K562 (cell line): ENCODE results near the gene ZNF232. TPM values are rescaled to one million over a fixed set of nuclear protein-coding genes. Genes with fewer than 3 reads are reported as not detected.

ENCODE experiments used
- ATAC-seq: fragments of 200-7000 bp; cut with Tn5 transposase; 3 replicates; pipeline ENCODE4 v1.9.1; 2020; ENCODE audit warnings: moderate library complexity
- BruUV-seq: library from RNA; stranded (reverse); fragments of 400-500 nt; replicated peaks from 2 replicates; lab custom pipeline; 2021; lab: Mats Ljungman, UMichigan
- CTCF ChIA-PET: fragments of 300-600 bp; formaldehyde crosslinking; extraction: SDS; loops from one replicate; lab custom pipeline; 2021; ENCODE audit warnings: low intra/inter-chr PET ratio; lab: Yijun Ruan, JAX
- POLR2A ChIA-PET: fragments of 300-600, 350-650 bp; sonication (Branson Sonifier 250); formaldehyde crosslinking; extraction: SDS; loops from one replicate; lab custom pipeline; 2021; ENCODE audit warnings: antibody characterized with exemption, inconsistent platforms; lab: Yijun Ruan, JAX
- DNase-seq, 4 experiments: peaks; one replicate each; pipeline versions ENCODE4 v3.0.0 to v3.0.0-alpha.2; 2011 to 2018; ENCODE audit warnings: low spot score in 3 of 4, mixed read lengths in 3 of 4; ENCODE audit errors: extremely low read depth in 1 of 4
- FAIRE-seq: peaks from 2 replicates; lab custom pipeline; 2011; peaks lifted over from hg19 to GRCh38; lab: Jason Lieb, UNC
- H2AFZ ChIP-seq: 2 replicates; pipeline ENCODE4 v1.6.0; 2011; ENCODE audit warnings: low read depth, low read length, control low read depth, inconsistent platforms
- H3K27ac ChIP-seq: fragments of 200-600 bp; 3 replicates; pipeline ENCODE4 v1.8.0; 2011; ENCODE audit warnings: low read depth, mild to moderate bottlenecking, control low read depth, inconsistent platforms, low read length, moderate library complexity, mixed read lengths; ENCODE audit errors: extremely low read depth
- H3K27me3 ChIP-seq, 2 experiments: fragments of 300-600 bp in 1 of 2; 2 replicates in 1 of 2; 3 replicates in 1 of 2; pipeline versions ENCODE4 v1.6.0 to v1.8.0; 2011; ENCODE audit warnings: inconsistent platforms in 2 of 2, low read length in 2 of 2, mild to moderate bottlenecking in 1 of 2, mixed read lengths in 1 of 2, moderate library complexity in 1 of 2; ENCODE audit not compliant: control insufficient read depth in 2 of 2, insufficient read depth in 2 of 2
- H3K36me3 ChIP-seq: fragments of 300-600 bp; 3 replicates; pipeline ENCODE4 v1.8.0; 2011; ENCODE audit warnings: mild to moderate bottlenecking, low read length, inconsistent platforms; ENCODE audit not compliant: control insufficient read depth, insufficient read depth
- H3K4me1 ChIP-seq, 2 experiments: fragments of 200-600 bp in 1 of 2; replicated peaks in 1 of 2; 2 replicates in 1 of 2; 3 replicates in 1 of 2; pipeline versions ENCODE4 v1.5.1 to v1.8.0; 2011; ENCODE audit warnings: inconsistent platforms in 2 of 2, low read length in 2 of 2, mild to moderate bottlenecking in 1 of 2, mixed read lengths in 1 of 2, moderate library complexity in 1 of 2; ENCODE audit not compliant: control insufficient read depth in 2 of 2, insufficient read depth in 2 of 2
- H3K4me2 ChIP-seq: 2 replicates; pipeline ENCODE4 v1.6.1; 2011; ENCODE audit warnings: low read length, control low read depth, inconsistent platforms, mixed read lengths; ENCODE audit not compliant: insufficient read depth
- H3K4me3 ChIP-seq: fragments of 200-600 bp; sonication (generic), shearing (Covaris generic); 2 replicates; pipeline ENCODE4 v1.5.1; 2016; ENCODE audit warnings: control low read depth, inconsistent platforms
- H3K79me2 ChIP-seq: fragments of 200-600 bp; 3 replicates; pipeline ENCODE4 v1.8.0; 2011; ENCODE audit warnings: low read length, inconsistent platforms; ENCODE audit not compliant: control insufficient read depth, insufficient read depth
- H3K9ac ChIP-seq, 2 experiments: 2 replicates each; pipeline versions ENCODE4 v1.6.0 to v1.6.1; 2011; ENCODE audit warnings: low read depth in 2 of 2, low read length in 2 of 2, control low read depth in 1 of 2, inconsistent platforms in 1 of 2, mild to moderate bottlenecking in 1 of 2, mixed read lengths in 1 of 2; ENCODE audit not compliant: insufficient read depth in 1 of 2
- H3K9me1 ChIP-seq: one replicate; pipeline ENCODE4 v1.6.0; 2011; ENCODE audit warnings: inconsistent platforms, mild to moderate bottlenecking, low read length, moderate library complexity; ENCODE audit not compliant: control insufficient read depth, insufficient read depth
- H3K9me3 ChIP-seq: replicated peaks from 2 replicates; pipeline ENCODE4 v1.5.1; 2011; ENCODE audit warnings: low read depth, low read length, inconsistent platforms; ENCODE audit not compliant: control insufficient read depth, insufficient read depth
- H4K20me1 ChIP-seq: replicated peaks from 2 replicates; pipeline ENCODE4 v1.6.1; 2011; ENCODE audit warnings: low read length, inconsistent platforms, mixed read lengths; ENCODE audit not compliant: control insufficient read depth, insufficient read depth
- KAT8 ChIP-seq: fragments of 450-650 bp; IDR thresholded peaks from 2 replicates; pipeline ENCODE4 v1.6.1; 2016; ENCODE audit warnings: low read depth, mild to moderate bottlenecking
- MYC ChIP-seq, 2 experiments: fragments of 250-450 bp in 1 of 2; sonication (Bioruptor Pico) in 1 of 2; IDR thresholded peaks; 2 replicates each; pipeline versions ENCODE4 v1.5.1 to v1.6.1; 2012 to 2021; ENCODE audit warnings: low read depth in 2 of 2, borderline replicate concordance in 1 of 2, improper control_type of control experiment in 1 of 2, low read length in 1 of 2, mild to moderate bottlenecking in 1 of 2, moderate library complexity in 1 of 2
- SIRT6 ChIP-seq: IDR thresholded peaks from one replicate; pipeline ENCODE4 v1.6.1; 2012; ENCODE audit warnings: low read depth, mild to moderate bottlenecking, control low read depth, inconsistent platforms, low read length, moderate library complexity
- ZBTB17 ChIP-seq: fragments of 450-650 bp; formaldehyde crosslinking; IDR thresholded peaks from 2 replicates; pipeline ENCODE4 v1.4.0; 2020; ENCODE audit warnings: mild to moderate bottlenecking
- ZNF174 ChIP-seq: fragments of 250-450 bp; sonication (Bioruptor Pico); IDR thresholded peaks from 2 replicates; pipeline ENCODE4 v1.4.0; 2020; ENCODE audit warnings: mild to moderate bottlenecking
- ZNF583 ChIP-seq: fragments of 250-450 bp; sonication (Bioruptor Pico); IDR thresholded peaks from 2 replicates; pipeline ENCODE4 v1.4.0; 2020
- WGBS: fragments of 100-300 bp; shearing (Covaris generic); methylation state at CpG from one replicate; pipeline ENCODE4 v1.1.6; 2016; ENCODE audit warnings: low coverage, mixed read lengths; ENCODE audit not compliant: insufficient coverage; ENCODE audit errors: missing lambda C conversion rate; 5-methylcytosine and 5-hydroxymethylcytosine counted together
- in situ Hi-C: fragments of 300-500 bp; cut with MboI; formaldehyde crosslinking; loops from 4 replicates; pipeline ENCODE4 v1.15.0; 2018; ENCODE audit warnings: inconsistent platforms, mixed read lengths
- intact Hi-C: fragments of 100-400 bp; cut with micrococcal nuclease; formaldehyde crosslinking; loops from 2 replicates; pipeline ENCODE4 v1.14.2; 2022
- polyA plus RNA-seq, 8 experiments: library from polyadenylated mRNA; depleted of rRNA in 4 of 8; stranded (reverse) in 5 of 8; unstranded in 3 of 8; fragments of >200 nt; fragmentation: Nextera tagmentation in 2 of 8; fragmentation: Illumina TruSeq in 1 of 8; extraction: Ambion mirVana in 2 of 8; extraction: Trizol in 1 of 8; gene quantifications; 2 replicates each; pipeline versions ENCODE4 v1.2.1 to v1.2.3, GENCODE V29; 2011 to 2014; ENCODE audit warnings: inconsistent platforms in 1 of 8, missing spikeins in 1 of 8
- total RNA-seq, 7 experiments: library from RNA; depleted of rRNA in 6 of 7; stranded (reverse); fragments of >200 nt in 6 of 7; fragmentation: Illumina TruSeq in 2 of 7; extraction: Trizol in 2 of 7; gene quantifications; 2 replicates each; pipeline versions ENCODE4 v1.2.1 to v1.2.3, GENCODE V29; 2011 to 2021; ENCODE audit warnings: low replicate concordance in 1 of 7
- TF ChIP-seq, protein P1 (sequence below): sonication (generic); formaldehyde crosslinking; IDR thresholded peaks from 2 replicates; pipeline ENCODE4 v1.8.1; 2023; ENCODE audit warnings: missing genetic modification reagents, mild to moderate bottlenecking, borderline replicate concordance
- TF ChIP-seq, protein P2 (sequence below): sonication (generic); formaldehyde crosslinking; IDR thresholded peaks from 2 replicates; pipeline ENCODE4 v1.8.0; 2023; ENCODE audit warnings: mild to moderate bottlenecking, missing genetic modification reagents

The ZNF232 gene
- total and polyA plus RNA-seq, 9 of the 15 experiments (the other 6 are each of a cell fraction or from before 2014, with no cell fraction given), result 10.6 to 26.0 (median 13.0) TPM

DNA sequence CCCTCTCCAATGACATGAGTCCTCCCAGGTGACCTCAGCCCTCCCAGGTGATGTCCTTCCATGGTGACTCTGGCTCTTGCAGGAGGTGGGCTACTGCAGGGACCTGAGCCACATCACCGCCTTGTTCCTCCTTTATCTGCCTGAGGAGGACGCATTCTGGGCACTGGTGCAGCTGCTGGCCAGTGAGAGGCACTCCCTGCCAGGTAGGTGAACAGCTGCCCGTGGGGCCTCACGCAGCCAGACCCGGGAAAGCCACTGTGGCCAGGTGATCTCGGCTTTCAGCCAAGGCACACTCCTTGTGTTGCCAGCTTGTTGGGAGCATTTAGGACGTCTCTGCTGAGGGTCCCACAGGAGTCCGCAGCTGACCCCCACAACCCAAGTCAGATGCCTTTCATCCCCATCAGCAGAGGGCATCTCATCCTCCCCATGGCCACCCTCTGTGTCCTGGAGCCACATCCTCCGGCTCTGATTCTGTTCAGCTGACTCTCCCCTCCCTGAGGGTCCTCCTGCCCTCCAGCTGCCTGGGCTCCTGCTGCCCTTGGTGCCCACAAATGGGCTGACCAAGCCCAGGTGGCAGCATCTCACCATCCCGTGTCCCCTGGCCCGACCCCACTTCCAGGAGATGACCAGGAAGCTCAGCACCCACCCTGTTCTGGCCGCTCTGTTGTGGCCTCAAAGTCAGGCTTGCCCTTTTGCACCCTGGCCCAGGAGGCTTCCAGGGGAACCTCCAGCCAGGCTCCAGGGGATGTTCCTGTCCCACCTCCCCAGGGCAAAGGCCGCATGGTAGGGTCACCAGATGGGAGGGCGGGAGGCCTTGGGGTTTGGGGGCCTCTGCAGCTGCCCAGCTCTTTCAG lies 24.3 kb upstream of the ZNF232 start:
- intact Hi-C loops, result no loop called here
- Histone ChIP-seq H3K4me3 (no peak overlapping the region), H3K9ac (no peak overlapping the region), H3K4me1 (no peaks in the 10 kb centered on the region), H3K36me3 (no peaks in the 10 kb centered on the region), H2AFZ (no peak overlapping the region), H3K4me2 (no peak overlapping the region), H3K27me3 (peaks cover 0 to 44% of the 10 kb centered on the region in 2 experiments; a peak in 2 of 5 replicates), H3K27ac (no peak overlapping the region), H3K9me3 (no peaks in the 10 kb centered on the region), H3K9me1 (no peaks in the 10 kb centered on the region), H3K79me2 (no peaks in the 10 kb centered on the region), H4K20me1 (no peaks in the 10 kb centered on the region)
- BruUV-seq, result no TSS peak
- TF ChIP-seq, protein P1, sequence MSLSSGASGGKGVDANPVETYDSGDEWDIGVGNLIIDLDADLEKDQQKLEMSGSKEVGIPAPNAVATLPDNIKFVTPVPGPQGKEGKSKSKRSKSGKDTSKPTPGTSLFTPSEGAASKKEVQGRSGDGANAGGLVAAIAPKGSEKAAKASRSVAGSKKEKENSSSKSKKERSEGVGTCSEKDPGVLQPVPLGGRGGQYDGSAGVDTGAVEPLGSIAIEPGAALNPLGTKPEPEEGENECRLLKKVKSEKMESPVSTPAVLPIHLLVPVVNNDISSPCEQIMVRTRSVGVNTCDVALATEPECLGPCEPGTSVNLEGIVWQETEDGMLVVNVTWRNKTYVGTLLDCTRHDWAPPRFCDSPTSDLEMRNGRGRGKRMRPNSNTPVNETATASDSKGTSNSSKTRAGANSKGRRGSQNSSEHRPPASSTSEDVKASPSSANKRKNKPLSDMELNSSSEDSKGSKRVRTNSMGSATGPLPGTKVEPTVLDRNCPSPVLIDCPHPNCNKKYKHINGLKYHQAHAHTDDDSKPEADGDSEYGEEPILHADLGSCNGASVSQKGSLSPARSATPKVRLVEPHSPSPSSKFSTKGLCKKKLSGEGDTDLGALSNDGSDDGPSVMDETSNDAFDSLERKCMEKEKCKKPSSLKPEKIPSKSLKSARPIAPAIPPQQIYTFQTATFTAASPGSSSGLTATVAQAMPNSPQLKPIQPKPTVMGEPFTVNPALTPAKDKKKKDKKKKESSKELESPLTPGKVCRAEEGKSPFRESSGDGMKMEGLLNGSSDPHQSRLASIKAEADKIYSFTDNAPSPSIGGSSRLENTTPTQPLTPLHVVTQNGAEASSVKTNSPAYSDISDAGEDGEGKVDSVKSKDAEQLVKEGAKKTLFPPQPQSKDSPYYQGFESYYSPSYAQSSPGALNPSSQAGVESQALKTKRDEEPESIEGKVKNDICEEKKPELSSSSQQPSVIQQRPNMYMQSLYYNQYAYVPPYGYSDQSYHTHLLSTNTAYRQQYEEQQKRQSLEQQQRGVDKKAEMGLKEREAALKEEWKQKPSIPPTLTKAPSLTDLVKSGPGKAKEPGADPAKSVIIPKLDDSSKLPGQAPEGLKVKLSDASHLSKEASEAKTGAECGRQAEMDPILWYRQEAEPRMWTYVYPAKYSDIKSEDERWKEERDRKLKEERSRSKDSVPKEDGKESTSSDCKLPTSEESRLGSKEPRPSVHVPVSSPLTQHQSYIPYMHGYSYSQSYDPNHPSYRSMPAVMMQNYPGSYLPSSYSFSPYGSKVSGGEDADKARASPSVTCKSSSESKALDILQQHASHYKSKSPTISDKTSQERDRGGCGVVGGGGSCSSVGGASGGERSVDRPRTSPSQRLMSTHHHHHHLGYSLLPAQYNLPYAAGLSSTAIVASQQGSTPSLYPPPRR (CRISPR knock-in tag), result no peak
- TF ChIP-seq ZBTB17 (CRISPR knock-in tag) (no peak), KAT8 (no peak), ZNF583 (CRISPR knock-in tag) (no peak), SIRT6 (no peak), MYC (IDR thresholded peaks at IDR 0.05; ENCODE audit: low read depth, low read length) (no peak), MYC (CRISPR knock-in tag; IDR thresholded peaks at IDR 0.05; ENCODE audit: borderline replicate concordance, low read depth) (no peak), ZNF174 (CRISPR knock-in tag) (no peak)
- TF ChIP-seq, protein P2, sequence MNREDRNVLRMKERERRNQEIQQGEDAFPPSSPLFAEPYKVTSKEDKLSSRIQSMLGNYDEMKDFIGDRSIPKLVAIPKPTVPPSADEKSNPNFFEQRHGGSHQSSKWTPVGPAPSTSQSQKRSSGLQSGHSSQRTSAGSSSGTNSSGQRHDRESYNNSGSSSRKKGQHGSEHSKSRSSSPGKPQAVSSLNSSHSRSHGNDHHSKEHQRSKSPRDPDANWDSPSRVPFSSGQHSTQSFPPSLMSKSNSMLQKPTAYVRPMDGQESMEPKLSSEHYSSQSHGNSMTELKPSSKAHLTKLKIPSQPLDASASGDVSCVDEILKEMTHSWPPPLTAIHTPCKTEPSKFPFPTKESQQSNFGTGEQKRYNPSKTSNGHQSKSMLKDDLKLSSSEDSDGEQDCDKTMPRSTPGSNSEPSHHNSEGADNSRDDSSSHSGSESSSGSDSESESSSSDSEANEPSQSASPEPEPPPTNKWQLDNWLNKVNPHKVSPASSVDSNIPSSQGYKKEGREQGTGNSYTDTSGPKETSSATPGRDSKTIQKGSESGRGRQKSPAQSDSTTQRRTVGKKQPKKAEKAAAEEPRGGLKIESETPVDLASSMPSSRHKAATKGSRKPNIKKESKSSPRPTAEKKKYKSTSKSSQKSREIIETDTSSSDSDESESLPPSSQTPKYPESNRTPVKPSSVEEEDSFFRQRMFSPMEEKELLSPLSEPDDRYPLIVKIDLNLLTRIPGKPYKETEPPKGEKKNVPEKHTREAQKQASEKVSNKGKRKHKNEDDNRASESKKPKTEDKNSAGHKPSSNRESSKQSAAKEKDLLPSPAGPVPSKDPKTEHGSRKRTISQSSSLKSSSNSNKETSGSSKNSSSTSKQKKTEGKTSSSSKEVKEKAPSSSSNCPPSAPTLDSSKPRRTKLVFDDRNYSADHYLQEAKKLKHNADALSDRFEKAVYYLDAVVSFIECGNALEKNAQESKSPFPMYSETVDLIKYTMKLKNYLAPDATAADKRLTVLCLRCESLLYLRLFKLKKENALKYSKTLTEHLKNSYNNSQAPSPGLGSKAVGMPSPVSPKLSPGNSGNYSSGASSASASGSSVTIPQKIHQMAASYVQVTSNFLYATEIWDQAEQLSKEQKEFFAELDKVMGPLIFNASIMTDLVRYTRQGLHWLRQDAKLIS (CRISPR knock-in tag), result no peak
- ChIA-PET POLR2A (no interaction called here), CTCF (no interaction called here)
- DNase-seq, result no peak
- FAIRE-seq, result no peak
- WGBS, result 2% methylated on average over 10 of the region's 14 CpGs
- no peak for ATAC-seq
- in situ Hi-C loops, result no loop called here
